ENCODE data around the gene AK8.

The AK8 gene

GRCh38 chr9:132681561-132681960 is 196.5 kb downstream of the AK8 start:
- Histone ChIP-seq H3K9ac (ENCODE audit: low read length) (no peak overlapping the region), H3K9me2 (replicated peaks; ENCODE audit: insufficient read depth, low read length) (no peaks in the 10 kb centered on the region), H3K79me2 (ENCODE audit: insufficient read depth, low read length) (peaks cover 66% of the 10 kb centered on the region), H3K9me3 (ENCODE audit: insufficient read depth, low read length) (no peaks in the 10 kb centered on the region), H3K4me3 (ENCODE audit: insufficient read depth, low read length, poor library complexity, severe bottlenecking) (no peak overlapping the region), H3K27me3 (ENCODE audit: low read length) (no peaks in the 10 kb centered on the region), H3K27ac (ENCODE audit: low read depth, low read length) (no peak overlapping the region), H2AFZ (ENCODE audit: low read depth, low read length, severe bottlenecking) (no peak overlapping the region), H3F3A (ENCODE audit: insufficient read depth) (no peaks in the 10 kb centered on the region), H3K36me3 (ENCODE audit: low read length) (peaks cover 6% of the 10 kb centered on the region; the same call in 1 of the 2 replicates), H4K20me1 (ENCODE audit: low read depth, low read length) (no peaks in the 10 kb centered on the region), H3K4me2 (ENCODE audit: low read depth, low read length, poor library complexity, severe bottlenecking) (no peak overlapping the region)
- TF ChIP-seq EZH2phosphoT487 (conservative IDR thresholded peaks at IDR 0.05; ENCODE audit: low read length) = no peak
- TF ChIP-seq CTCF (IDR thresholded peaks at IDR 0.05; ENCODE audit: insufficient read depth, low read length, poor library complexity, severe bottlenecking) = no peak

- Histone ChIP-seq H3F3A (ENCODE audit: insufficient read depth) (no peaks in the 10 kb centered on the region), H4K20me1 (ENCODE audit: low read depth, low read length) (no peaks in the 10 kb centered on the region), H3K4me3 (ENCODE audit: insufficient read depth, low read length, poor library complexity, severe bottlenecking) (no peak overlapping the region), H3K36me3 (ENCODE audit: low read length) (peaks cover under 1% of the 10 kb centered on the region; the same call in 1 of the 2 replicates), H3K9me3 (ENCODE audit: insufficient read depth, low read length) (no peaks in the 10 kb centered on the region), H2AFZ (ENCODE audit: low read depth, low read length, severe bottlenecking) (no peak overlapping the region), H3K27me3 (ENCODE audit: low read length) (no peaks in the 10 kb centered on the region), H3K9ac (ENCODE audit: low read length) (no peak overlapping the region), H3K4me2 (ENCODE audit: low read depth, low read length, poor library complexity, severe bottlenecking) (no peak overlapping the region), H3K79me2 (ENCODE audit: insufficient read depth, low read length) (peaks cover 80% of the 10 kb centered on the region), H3K9me2 (replicated peaks; ENCODE audit: insufficient read depth, low read length) (no peaks in the 10 kb centered on the region), H3K27ac (ENCODE audit: low read depth, low read length) (no peak overlapping the region)
- TF ChIP-seq EZH2phosphoT487 (conservative IDR thresholded peaks at IDR 0.05; ENCODE audit: low read length) (no peak), CTCF (IDR thresholded peaks at IDR 0.05; ENCODE audit: insufficient read depth, low read length, poor library complexity, severe bottlenecking) (no peak)
Observed at GRCh38 chr9:132679946-132680625, 198.0 kb downstream of the AK8 start.

- Histone ChIP-seq H3K4me2 (ENCODE audit: low read depth, low read length, poor library complexity, severe bottlenecking) (no peak overlapping the region), H4K20me1 (ENCODE audit: low read depth, low read length) (peaks cover 8% of the 10 kb centered on the region; the same call in 1 of the 2 replicates), H3K4me3 (ENCODE audit: insufficient read depth, low read length, poor library complexity, severe bottlenecking) (no peak overlapping the region), H3K27me3 (ENCODE audit: low read length) (no peaks in the 10 kb centered on the region), H3K36me3 (ENCODE audit: low read length) (no peaks in the 10 kb centered on the region; the same call in 1 of the 2 replicates), H3K27ac (ENCODE audit: low read depth, low read length) (no peak overlapping the region), H3F3A (ENCODE audit: insufficient read depth) (no peaks in the 10 kb centered on the region), H3K79me2 (ENCODE audit: insufficient read depth, low read length) (peaks cover 84% of the 10 kb centered on the region), H3K9me2 (replicated peaks; ENCODE audit: insufficient read depth, low read length) (no peaks in the 10 kb centered on the region), H3K9me3 (ENCODE audit: insufficient read depth, low read length) (no peaks in the 10 kb centered on the region), H3K9ac (ENCODE audit: low read length) (no peak overlapping the region), H2AFZ (ENCODE audit: low read depth, low read length, severe bottlenecking) (no peak overlapping the region)
- TF ChIP-seq EZH2phosphoT487 (conservative IDR thresholded peaks at IDR 0.05; ENCODE audit: low read length) (no peak), CTCF (IDR thresholded peaks at IDR 0.05; ENCODE audit: insufficient read depth, low read length, poor library complexity, severe bottlenecking) (no peak)
Observed at GRCh38 chr9:132677976-132678375, 200.1 kb downstream of the AK8 start.
